ENCODE measurements around the gene SBNO2. TPM values are rescaled to one million over a fixed set of nuclear protein-coding genes. Genes with fewer than 3 reads are reported as not detected.

Gene SBNO2, protein sequence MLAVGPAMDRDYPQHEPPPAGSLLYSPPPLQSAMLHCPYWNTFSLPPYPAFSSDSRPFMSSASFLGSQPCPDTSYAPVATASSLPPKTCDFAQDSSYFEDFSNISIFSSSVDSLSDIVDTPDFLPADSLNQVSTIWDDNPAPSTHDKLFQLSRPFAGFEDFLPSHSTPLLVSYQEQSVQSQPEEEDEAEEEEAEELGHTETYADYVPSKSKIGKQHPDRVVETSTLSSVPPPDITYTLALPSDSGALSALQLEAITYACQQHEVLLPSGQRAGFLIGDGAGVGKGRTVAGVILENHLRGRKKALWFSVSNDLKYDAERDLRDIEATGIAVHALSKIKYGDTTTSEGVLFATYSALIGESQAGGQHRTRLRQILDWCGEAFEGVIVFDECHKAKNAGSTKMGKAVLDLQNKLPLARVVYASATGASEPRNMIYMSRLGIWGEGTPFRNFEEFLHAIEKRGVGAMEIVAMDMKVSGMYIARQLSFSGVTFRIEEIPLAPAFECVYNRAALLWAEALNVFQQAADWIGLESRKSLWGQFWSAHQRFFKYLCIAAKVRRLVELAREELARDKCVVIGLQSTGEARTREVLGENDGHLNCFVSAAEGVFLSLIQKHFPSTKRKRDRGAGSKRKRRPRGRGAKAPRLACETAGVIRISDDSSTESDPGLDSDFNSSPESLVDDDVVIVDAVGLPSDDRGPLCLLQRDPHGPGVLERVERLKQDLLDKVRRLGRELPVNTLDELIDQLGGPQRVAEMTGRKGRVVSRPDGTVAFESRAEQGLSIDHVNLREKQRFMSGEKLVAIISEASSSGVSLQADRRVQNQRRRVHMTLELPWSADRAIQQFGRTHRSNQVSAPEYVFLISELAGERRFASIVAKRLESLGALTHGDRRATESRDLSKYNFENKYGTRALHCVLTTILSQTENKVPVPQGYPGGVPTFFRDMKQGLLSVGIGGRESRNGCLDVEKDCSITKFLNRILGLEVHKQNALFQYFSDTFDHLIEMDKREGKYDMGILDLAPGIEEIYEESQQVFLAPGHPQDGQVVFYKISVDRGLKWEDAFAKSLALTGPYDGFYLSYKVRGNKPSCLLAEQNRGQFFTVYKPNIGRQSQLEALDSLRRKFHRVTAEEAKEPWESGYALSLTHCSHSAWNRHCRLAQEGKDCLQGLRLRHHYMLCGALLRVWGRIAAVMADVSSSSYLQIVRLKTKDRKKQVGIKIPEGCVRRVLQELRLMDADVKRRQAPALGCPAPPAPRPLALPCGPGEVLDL (N-terminal part only)
- 10 to 100 TPM; 15.2 to 22.8 (median 20.1) TPM for polyA plus RNA-seq (ENCODE audit: insufficient read length in 4 of 4)

DNA sequence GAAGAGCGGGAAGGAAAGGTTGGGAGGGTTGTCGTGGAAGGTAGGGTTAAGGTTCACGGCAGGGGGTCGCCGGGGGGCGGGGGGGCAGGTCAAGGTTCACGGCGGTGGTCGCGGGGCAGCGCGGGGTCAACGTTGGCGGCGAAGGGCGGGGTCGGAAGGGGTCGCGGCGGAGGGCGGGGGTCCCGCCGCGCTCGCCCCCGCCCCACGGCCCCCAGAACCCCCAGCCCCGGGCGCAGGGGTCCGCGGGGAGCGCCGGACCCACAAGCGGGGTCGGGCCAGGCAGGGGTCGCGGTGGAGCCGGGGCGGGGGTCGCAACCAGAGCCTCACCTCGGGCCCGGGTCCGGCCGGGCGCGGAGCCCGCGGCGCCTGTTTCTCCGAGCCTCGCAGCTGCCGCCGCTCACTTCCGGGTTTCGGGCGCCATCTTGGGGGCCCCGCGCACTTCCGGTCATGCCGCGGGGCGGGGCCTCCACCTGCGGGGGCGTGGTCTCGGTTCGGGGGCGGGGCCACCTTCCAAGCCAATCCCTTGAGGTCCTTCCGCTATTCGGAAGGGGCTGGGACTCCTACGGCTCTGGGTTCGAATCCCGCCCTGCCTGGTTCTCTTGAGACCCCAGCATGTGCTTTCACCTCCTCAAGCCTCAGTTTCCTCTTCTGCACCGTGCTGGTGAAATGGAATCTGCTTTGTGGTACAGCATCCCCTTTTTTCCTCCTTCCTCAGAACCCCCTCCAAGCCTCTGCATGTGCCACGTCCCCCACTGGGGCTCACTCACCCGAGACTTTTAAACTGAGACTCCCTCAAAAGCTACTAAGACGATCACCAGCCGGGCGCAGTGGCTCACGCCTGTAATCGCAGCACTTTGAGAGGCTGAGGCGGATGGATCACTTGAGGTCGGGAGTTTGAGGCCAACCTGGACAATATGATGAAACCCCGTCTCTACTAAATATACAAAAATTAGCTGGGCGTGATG lies at the start of gene SBNO2:
SBNO2 (minus strand) TSS at position 424 of the 965 bp plus-strand sequence. CDS start 19,992 bp downstream, outside the sequence.
- DNase-seq (ENCODE audit: low read depth in 4 of 4, low spot score in 2 of 4): no peak

DNA sequence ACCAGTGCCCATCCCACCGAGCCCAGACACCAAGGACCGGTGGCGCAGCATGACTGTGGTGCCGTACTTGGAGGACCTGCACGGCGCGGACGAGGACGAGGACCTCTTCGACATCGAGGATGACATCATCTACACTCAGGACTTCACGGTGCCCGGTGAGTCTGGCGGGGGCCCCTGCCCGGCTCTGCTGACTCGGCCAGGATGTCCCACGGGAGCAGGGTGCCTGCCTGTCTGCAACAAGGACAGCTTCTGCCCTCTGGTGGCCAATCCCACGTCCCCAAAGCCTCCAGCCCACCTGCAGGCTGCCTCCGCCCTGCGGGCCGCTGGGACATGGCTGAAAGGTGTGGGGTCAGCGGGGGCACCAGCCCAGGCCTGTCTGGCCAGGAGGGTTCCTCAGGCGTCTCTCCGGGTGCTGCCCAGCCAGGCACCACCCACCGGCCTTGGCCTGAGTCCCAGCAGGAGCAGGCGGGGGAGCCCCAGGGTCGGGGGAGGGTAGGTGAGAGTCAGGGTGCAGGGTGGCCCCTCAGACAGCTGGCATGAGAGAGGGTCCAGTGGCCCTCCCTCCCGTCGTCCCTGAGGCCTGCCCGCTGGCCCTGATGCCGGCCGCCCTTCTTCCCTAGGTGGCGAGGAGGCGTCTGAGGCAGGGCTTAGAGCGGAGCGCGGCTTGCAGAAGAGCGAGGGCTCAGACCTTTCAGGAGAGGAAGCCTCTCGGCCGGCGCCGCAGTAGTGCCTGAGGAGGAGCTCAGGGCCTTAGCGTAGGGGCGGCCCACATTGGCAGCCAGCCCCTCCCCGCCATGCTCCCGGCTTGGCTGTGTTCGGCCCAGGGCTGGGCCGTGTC lies 49.2 kb upstream of the SBNO2 start:
- no peak for DNase-seq (ENCODE audit: low read depth in 4 of 4, low spot score in 2 of 4)

GRCh38 chr19:1222394-1222793 lies 48.3 kb upstream of the SBNO2 start:
- DNase-seq (ENCODE audit: low read depth in 4 of 4, low spot score in 2 of 4): no peak

DNA sequence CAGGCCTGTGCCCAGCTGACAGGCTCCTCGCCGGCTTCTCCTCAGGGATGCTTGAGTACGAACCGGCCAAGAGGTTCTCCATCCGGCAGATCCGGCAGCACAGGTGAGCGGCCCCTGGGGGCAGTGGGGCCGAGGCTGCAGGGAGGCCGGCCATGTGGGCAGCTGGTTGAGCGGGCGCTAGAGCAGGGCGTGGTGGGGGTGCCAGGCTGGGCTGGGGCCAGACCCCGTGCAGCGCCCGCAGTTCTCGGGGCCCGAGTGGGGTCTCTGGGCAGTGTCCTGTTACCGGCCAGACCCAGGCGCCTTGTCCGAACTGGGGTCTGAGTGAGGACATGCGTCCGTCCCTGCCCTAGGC lies 47.8 kb upstream of the SBNO2 start:
- DNase-seq (ENCODE audit: low read depth in 4 of 4, low spot score in 2 of 4): no peak

DNA sequence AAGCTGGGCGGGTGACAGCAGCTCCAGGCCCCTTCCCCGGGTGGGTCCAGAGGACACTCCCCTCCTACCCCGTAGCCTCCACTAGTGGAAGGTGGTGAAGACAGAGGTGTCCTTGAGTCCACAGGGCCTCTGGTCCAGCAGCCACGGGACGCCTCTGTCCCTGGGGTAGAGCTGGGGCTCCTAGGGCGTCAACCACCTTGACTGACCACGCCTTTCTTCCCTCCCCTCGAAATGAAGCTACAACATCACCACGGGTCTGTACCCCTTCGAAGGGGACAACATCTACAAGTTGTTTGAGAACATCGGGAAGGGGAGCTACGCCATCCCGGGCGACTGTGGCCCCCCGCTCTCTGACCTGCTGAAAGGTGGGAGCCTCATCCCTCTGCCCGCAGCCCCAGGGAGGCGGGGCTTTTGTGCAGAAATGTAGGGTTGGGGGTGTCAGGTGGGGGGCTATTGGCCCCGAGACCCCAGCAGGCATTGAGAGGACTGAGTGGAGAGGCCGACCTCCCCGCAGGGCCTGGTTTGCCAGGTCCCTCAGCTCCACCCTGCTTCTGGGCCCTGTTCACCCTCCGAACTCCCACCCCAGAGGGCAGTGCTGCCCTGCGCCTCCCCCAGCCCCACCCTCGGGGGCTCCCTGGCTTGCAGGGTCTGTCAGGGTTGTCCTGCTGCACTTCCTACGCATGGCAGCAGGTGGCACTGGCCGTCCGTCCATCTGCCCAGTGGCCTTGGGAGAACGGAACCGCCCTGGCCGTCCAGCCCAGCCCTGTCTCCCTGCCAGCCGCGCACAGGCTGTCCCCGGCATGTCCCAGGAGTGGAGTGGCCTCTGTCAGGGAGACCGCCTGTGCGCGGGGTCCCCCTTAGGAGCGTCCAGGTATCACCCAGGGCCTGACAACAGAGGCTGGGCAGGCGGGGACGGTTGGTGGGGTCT lies 47.2 kb upstream of the SBNO2 start:
- DNase-seq (ENCODE audit: low read depth in 4 of 4, low spot score in 2 of 4): no peak

DNA sequence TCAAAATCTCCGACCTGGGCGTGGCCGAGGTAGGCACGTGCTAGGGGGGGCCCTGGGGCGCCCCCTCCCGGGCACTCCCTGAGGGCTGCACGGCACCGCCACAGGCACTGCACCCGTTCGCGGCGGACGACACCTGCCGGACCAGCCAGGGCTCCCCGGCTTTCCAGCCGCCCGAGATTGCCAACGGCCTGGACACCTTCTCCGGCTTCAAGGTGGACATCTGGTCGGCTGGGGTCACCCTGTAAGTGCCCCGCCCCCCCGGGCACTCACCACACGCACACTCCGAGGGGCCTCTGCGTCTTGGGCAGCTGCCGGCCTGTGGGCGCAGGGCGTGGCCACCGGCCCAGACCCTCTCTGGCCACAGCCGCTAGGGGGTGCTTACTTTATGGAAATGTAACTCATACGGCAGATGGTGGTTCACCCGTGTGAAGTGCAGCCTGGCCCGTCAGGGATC lies 46.4 kb upstream of the SBNO2 start:
- DNase-seq (ENCODE audit: low read depth in 4 of 4, low spot score in 2 of 4): no peak

DNA sequence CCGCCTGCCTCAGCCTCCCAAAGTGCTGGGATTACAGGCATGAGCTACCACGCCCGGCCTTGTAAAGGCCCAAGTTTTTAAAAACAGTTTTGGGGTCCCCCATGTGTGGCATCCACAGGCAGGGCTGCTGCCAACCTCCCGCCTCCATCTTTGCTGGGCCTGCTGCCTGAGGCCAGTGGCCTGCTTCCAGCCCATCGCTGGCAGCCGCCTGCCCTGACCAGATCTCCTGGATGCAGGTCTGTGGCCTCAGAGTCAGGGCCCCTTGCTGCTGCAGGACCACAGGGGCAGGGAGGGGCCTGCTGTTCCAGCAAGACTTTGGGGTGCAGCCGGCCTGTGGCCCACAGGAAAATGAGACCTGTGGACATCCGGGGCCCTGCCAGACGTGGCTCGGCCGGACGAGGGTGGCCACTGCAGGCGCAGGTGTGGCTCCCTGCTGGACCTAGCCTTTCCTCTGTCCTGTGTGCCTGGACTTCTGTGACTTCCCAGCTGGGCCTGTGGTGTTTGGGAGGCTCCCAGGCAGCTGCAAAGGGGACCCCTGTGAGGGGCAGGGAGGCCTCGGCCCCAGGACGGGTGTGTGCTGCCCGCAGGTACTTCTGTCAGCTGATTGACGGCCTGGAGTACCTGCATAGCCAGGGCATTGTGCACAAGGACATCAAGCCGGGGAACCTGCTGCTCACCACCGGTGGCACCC lies 45.9 kb upstream of the SBNO2 start:
- no peak for DNase-seq (ENCODE audit: low read depth in 4 of 4, low spot score in 2 of 4)

- no peak for DNase-seq (ENCODE audit: low read depth in 4 of 4, low spot score in 2 of 4)
Measured at GRCh38 chr19:1218751-1219567, 44.9 kb upstream of the SBNO2 start.

- no peak for DNase-seq (ENCODE audit: low read depth in 4 of 4, low spot score in 2 of 4)
Measured at GRCh38 chr19:1217366-1217765, 43.3 kb upstream of the SBNO2 start.

- DNase-seq (ENCODE audit: low read depth in 4 of 4, low spot score in 2 of 4): no peak
Measured at GRCh38 chr19:1216756-1217155, 42.7 kb upstream of the SBNO2 start.

GRCh38 chr19:1214862-1215731 lies 41.0 kb upstream of the SBNO2 start:
- DNase-seq (ENCODE audit: low read depth in 4 of 4, low spot score in 2 of 4): no peak

DNA sequence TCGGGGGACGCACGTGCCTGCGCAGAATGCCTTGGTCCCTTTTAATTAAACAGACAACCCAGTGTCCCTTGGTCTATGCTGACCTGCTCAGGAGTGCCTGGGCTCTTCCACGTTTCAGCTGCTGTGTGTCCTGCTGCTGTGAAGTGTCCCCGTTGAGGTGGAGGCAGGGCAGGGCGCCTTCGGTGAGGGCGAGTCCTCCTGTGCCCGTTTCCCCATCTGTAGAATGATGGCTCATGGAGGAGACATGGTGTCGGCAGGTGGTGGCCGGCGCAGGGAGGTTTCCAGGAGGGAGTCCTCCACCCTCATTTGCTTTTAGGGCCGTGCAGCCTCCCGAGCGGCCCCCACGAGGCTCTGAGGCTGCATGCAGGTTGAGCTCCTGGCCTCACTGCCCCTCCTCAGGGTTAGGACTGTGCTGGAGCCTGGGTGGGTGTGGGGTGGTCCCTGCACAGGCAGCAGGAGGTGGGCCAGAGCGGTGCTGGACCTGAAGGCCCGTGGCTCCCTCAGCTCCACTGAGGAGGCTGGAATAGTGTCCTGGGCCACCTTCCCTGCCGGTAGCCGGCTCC lies 40.3 kb upstream of the SBNO2 start:
- DNase-seq (ENCODE audit: low read depth in 4 of 4, low spot score in 2 of 4): no peak

GRCh38 chr19:1213391-1214286 lies 39.6 kb upstream of the SBNO2 start:
- DNase-seq (ENCODE audit: low read depth in 4 of 4, low spot score in 2 of 4): no peak
